ENCODE results near the gene CAPN6. TPM values are rescaled to one million over a fixed set of nuclear protein-coding genes. Genes with fewer than 3 reads are reported as not detected.

Gene CAPN6
- polyA plus RNA-seq, 1 donor, result 512 TPM

Other genes starting within 250 kb of the CAPN6 start
- 9.8 TPM for gene PAK3, start 174.3 kb downstream of the CAPN6 start, polyA plus RNA-seq (ENCODE audit: insufficient read length)
- gene DCX, start 141.7 kb upstream of the CAPN6 start, polyA plus RNA-seq (ENCODE audit: insufficient read length), result 18.8 TPM
- gene SERTM2, start 241.2 kb upstream of the CAPN6 start, polyA plus RNA-seq (ENCODE audit: insufficient read length), result 1.5 TPM